ENCODE results near the gene PRSS38.

Gene PRSS38

DNA sequence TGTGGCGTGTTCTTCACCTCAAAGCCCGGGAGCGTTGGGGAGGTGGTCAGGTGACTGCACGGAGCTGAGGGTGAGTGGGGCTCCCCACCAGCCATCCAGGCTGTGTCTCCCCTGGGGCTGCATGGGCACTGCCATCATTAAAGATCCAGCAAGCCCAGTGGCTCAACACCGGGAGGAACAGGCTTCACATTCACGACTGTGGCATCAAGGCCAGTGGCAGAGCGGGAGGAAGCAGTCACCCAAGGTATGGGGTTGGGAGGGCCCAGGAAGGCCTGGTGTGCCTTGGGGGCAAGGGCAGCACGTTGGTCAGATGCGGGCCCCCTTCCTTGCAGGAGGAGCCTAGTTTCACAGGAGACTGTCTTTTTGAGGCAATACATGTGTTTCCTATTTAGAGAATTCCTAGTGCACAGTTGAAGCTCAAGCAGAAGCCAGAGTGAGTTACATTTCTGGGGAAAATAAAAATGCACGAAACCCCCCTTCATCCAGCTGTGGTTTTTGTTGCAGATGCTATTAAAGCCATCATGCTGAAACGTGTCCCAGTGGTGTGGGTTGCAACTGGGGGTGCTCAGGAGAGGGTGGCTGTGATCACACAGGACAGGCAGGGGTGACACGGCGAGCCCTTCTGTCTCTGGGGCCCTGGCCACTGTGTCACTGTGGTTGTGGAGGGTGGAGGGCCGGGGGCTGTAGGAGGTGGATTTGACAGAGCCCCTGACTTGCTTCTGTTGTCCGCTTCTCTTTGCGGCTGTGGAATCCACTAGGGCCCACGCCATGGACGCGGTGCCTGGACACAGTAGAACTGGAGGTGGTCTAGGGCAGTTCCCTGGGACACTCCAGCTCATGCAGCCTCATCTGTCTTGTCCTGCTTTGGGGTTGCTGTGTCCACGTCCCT is 46.2 kb upstream of the PRSS38 start:
- TF ChIP-seq, protein P1, sequence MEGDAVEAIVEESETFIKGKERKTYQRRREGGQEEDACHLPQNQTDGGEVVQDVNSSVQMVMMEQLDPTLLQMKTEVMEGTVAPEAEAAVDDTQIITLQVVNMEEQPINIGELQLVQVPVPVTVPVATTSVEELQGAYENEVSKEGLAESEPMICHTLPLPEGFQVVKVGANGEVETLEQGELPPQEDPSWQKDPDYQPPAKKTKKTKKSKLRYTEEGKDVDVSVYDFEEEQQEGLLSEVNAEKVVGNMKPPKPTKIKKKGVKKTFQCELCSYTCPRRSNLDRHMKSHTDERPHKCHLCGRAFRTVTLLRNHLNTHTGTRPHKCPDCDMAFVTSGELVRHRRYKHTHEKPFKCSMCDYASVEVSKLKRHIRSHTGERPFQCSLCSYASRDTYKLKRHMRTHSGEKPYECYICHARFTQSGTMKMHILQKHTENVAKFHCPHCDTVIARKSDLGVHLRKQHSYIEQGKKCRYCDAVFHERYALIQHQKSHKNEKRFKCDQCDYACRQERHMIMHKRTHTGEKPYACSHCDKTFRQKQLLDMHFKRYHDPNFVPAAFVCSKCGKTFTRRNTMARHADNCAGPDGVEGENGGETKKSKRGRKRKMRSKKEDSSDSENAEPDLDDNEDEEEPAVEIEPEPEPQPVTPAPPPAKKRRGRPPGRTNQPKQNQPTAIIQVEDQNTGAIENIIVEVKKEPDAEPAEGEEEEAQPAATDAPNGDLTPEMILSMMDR (IDR thresholded peaks at IDR 0.05; ENCODE audit: insufficient read depth, missing control alignments): no peak
- DNase-seq (ENCODE audit: insufficient read length, low spot score): no peak
- FAIRE-seq: no peak

GRCh38 chr1:227769936-227770494 is 45.5 kb upstream of the PRSS38 start:
- FAIRE-seq (no peak), DNase-seq (ENCODE audit: insufficient read length, low spot score) (no peak)
- TF ChIP-seq, protein P1 (IDR thresholded peaks at IDR 0.05; ENCODE audit: insufficient read depth, missing control alignments): no peak

GRCh38 chr1:227770812-227771211 is 44.7 kb upstream of the PRSS38 start:
- TF ChIP-seq, protein P1 (IDR thresholded peaks at IDR 0.05; ENCODE audit: insufficient read depth, missing control alignments): no peak
- FAIRE-seq (no peak), DNase-seq (ENCODE audit: insufficient read length, low spot score) (no peak)

DNA sequence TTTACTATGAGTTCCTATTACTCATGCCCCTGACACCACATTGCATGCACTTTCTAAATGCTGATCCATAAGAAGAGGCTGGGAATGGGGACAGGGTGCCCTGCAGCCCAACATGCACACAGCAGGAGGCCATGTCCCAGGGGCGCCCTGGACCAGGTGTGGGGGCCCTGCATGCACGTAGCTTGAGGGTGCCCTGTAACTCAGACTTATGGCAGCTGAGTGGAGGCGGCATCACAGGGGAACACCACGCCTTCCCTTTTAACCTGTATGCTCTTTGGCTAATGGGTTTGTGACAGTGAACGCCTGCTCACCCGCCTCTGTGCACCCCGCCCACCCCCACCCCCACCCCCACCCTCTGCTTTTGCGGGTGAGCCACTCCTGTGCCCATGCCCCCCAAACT is 44.1 kb upstream of the PRSS38 start:
- no peak for FAIRE-seq
- no peak for DNase-seq (ENCODE audit: insufficient read length, low spot score)
- TF ChIP-seq, protein P1 (IDR thresholded peaks at IDR 0.05; ENCODE audit: insufficient read depth, missing control alignments): no peak

DNA sequence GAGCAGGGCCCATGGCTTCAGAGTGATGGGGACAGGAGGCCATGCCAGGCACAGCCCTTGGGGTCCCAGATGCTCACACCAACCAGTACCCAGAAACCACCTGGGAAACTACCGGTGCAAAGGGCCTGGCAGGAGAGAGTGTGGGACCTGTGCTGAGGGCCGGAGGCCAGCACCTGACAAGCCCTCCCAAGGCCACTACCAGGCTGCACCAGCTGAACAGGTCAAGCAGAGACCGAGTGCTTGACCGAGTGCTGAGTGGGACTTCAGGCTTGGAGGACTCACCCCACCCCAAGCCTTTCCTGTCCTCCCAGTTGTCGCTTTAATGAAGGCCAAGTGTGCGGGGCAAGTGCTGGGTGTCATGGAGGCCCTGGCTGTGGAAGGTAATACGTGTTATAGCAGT is 43.7 kb upstream of the PRSS38 start:
- TF ChIP-seq, protein P1 (IDR thresholded peaks at IDR 0.05; ENCODE audit: insufficient read depth, missing control alignments): no peak
- no peak for FAIRE-seq
- no peak for DNase-seq (ENCODE audit: insufficient read length, low spot score)

GRCh38 chr1:227773558-227773957 is 41.9 kb upstream of the PRSS38 start:
- TF ChIP-seq, protein P1 (IDR thresholded peaks at IDR 0.05; ENCODE audit: insufficient read depth, missing control alignments): no peak
- DNase-seq (ENCODE audit: insufficient read length, low spot score): no peak
- FAIRE-seq: no peak
